PC-3 (cell line): ENCODE measurements around the gene NOP58.

ENCODE experiments used
- EZH2 ChIP-seq: fragments of 300-600 bp; sonication (generic); IDR thresholded peaks from one replicate; pipeline ENCODE4 v1.6.1; 2017; ENCODE audit warnings: antibody characterized with exemption, mild to moderate bottlenecking, low read length; ENCODE audit not compliant: unreplicated experiment
- TF ChIP-seq, protein P1 (sequence below): fragments of 300-600 bp; sonication (generic); conservative IDR thresholded peaks from 2 replicates; pipeline ENCODE4 v1.5.1; 2017; ENCODE audit warnings: antibody characterized with exemption, low read depth, mild to moderate bottlenecking, low read length

DNA sequence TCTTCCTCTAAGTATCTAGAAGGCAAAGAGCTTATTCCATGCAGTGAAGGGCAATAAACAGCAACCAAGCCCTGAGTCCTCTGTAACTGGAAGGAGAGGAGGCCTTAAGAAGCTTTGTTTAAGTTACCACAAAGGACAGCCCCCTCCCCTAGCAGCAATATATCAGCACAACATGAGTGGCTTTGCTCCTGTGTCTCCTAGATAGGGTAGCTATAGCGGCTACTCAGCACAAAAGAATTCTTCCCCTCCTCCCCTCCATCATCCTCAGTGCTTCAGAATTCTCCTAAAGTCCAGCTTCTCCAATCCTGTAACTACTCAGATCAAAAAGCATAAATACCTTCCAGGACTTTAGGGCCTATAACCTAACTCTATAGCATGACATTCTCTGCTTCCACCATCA lies 43.7 kb upstream of the NOP58 start:
- TF ChIP-seq, protein P1, sequence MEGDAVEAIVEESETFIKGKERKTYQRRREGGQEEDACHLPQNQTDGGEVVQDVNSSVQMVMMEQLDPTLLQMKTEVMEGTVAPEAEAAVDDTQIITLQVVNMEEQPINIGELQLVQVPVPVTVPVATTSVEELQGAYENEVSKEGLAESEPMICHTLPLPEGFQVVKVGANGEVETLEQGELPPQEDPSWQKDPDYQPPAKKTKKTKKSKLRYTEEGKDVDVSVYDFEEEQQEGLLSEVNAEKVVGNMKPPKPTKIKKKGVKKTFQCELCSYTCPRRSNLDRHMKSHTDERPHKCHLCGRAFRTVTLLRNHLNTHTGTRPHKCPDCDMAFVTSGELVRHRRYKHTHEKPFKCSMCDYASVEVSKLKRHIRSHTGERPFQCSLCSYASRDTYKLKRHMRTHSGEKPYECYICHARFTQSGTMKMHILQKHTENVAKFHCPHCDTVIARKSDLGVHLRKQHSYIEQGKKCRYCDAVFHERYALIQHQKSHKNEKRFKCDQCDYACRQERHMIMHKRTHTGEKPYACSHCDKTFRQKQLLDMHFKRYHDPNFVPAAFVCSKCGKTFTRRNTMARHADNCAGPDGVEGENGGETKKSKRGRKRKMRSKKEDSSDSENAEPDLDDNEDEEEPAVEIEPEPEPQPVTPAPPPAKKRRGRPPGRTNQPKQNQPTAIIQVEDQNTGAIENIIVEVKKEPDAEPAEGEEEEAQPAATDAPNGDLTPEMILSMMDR, result no peak
- TF ChIP-seq EZH2, result no peak
